ENCODE results near the gene SERPINA5. TPM values are rescaled to one million over a fixed set of nuclear protein-coding genes. Genes with fewer than 3 reads are reported as not detected.

The SERPINA5 gene
- 4.4 TPM for total RNA-seq

- peak; percentile 67 for DNase-seq (ENCODE audit: low spot score)
Observed at GRCh38 chr14:94581127-94581999, at the start of gene SERPINA5. SERPINA5 (plus strand) TSS chr14:94581426; CDS start chr14:94587363, 5,937 bp downstream.

GRCh38 chr14:94532447-94532846 is 48.8 kb upstream of the SERPINA5 start:
- DNase-seq (ENCODE audit: low spot score): no peak

GRCh38 chr14:94535506-94535905 is 45.7 kb upstream of the SERPINA5 start:
- no peak for DNase-seq (ENCODE audit: low spot score)

GRCh38 chr14:94536836-94537235 is 44.4 kb upstream of the SERPINA5 start:
- DNase-seq (ENCODE audit: low spot score): no peak

DNA sequence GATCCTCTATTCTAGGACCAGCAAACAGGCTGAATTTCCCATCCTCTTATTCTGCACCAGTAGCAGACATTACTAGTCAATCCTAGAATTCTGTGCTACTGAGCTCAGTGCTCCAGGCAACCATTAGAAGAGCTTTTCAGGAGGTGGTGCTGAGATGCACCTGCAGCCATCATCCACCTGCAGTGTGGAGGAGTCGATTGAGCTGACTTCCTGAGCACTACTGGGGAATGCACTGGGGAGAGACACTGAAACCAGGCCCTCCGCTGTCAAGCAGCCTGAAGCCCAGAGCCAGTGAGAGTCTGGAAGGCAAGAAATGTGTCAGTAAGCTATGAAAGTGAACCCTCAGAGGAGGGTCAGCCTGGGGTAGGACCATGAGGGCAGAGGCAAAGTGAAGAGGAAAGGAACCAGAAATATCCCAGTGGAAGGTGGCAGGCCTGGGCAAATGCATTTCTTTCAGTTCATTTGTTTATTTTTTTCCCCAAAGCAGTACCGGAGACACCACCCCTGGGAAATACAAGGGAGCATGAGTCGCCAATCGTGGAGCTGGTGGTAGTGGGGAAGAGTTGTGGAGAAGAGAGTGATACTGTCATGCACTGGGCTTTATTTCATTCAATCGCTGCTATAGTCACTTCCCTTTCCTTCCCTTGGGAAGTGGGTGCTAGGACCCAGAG is 43.0 kb upstream of the SERPINA5 start:
- DNase-seq (ENCODE audit: low spot score): no peak

GRCh38 chr14:94539181-94539580 is 42.0 kb upstream of the SERPINA5 start:
- DNase-seq (ENCODE audit: low spot score): no peak

DNA sequence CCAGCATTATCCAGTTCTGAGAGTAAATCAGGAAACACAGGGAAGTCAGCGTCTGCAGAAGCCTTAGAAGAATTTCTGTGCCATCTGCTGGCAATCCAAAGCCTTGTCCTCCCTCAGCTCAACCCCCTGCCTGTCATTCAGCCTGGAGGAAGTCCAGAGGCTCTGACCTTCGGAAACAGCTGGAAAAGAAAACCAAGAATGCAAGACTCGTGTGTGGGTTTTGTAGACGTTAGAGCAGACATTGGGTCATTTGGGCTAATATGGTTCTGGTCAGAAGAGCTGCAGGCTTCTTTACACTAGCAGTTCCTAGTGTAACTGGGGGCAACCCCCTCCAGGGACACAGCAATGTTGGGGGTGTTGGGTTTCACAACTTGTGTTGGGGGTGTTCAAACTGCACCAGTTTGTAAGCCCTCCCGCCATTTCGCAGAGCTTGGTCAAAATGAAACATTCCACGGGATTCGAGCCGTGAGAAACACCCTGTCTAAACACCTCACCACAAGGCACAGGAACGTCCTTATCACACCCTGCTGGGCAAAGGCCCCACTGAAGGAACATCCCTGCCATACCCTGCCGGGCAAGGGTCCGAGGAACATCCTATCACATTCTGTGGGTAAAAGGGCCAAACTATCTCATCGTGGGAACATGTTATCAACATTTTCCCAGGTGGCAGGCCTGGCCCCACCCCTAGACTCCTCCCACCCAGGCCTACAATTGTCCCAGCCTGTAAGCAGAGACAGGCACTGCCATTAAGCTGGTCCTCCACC is 41.0 kb upstream of the SERPINA5 start:
- no peak for DNase-seq (ENCODE audit: low spot score)

DNA sequence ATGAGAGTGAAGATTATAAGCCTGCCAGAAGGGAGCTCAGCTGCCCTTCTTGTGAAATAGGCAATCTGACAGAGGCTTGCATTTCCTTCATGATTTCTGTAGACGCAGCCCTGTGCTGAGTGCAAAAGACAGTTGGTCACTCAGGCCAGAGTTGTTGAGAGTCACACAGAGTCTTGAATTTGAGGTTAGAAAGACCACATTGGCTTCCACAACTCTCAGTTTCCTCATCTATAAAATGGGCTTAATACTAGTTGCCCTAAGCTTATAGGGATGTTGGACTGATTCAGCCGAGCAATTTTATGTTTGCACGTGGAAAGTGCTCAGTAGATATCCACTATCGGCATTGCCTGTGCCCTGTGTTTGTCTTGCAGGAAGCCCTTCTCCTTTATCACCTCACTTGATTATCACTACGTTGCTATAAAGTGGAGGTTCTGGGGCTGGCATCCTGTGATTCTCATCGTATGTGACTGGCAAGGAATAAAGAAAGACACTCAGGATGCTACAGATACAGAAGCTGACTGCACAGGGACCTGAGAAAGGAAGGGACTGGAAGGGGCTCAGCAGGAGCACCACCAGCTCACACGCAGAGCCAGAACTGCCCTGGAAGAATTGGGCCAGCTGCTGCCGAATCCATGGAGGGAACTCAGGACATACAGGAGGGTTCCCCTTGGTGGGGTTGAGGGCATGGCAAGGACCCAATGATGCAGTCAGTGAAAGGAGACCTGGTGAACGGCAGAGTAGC is 39.8 kb upstream of the SERPINA5 start:
- DNase-seq (ENCODE audit: low spot score): no peak

DNA sequence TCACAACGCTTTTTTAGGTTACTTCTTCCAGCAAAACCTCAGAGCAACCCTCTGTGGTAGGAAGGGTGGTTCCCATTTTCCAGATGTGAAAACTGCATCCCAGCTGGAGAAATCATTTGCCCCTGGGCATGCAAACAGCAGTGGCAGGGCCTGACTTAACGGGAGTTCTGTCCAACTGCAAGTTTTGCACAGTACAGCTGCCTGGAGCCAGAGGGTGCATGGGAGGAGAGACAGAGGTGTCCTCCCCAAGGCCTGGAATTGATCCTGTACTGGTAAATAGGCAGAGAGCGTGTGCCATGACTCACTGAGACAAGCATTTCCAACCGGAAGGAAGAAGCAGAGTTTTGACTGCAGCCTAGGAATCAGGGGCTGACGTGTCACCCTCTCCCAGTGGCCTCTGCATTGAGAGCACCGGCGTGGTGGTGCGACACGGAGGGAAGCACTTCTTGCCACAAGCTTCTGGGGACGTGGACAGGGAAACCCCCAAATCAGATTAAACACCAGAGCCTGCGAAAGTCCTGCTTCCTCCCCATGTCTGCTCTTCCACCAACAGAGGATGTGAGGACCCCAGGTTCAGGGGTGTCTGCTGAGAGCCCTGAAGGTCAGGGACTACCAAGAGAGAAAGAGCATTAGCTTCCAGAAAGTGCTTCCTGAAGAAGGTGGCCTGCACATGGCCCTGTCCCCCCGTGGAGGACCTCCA is 39.0 kb upstream of the SERPINA5 start:
- DNase-seq (ENCODE audit: low spot score): no peak

- DNase-seq (ENCODE audit: low spot score): no peak
Observed at GRCh38 chr14:94542811-94543440, 38.3 kb upstream of the SERPINA5 start.

DNA sequence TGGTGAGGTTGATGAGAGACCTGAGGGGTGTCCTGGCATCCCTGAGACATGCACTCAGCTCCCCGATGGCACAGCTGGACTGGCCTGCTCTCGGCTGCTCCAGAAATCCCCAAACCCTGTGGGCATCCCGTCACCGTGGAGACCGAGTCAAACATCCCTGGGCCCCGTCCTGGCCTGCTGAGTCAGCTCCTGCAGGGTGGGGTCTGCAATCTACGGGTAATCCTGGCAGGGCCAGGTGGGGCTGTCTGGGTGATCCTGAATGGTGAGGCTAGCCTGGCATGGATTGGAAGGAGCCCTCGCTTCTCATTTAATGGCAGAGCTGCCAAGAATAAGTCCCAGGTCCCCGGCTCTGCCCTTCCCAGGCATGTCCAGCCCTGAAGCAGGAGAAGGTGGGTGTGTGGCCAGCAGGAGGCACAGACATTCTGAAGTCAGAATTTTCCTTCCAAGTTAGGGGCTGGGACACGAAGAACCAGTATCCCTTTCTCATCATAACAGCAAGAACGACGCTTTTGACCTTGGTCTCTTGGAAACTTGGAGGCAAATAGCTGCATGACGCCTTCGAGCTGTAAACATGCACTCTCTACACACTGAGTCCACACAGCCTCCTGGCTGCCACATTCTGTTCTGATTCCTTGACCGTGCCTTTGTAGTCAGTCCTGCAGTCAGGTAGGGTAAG is 37.6 kb upstream of the SERPINA5 start:
- no peak for DNase-seq (ENCODE audit: low spot score)

DNA sequence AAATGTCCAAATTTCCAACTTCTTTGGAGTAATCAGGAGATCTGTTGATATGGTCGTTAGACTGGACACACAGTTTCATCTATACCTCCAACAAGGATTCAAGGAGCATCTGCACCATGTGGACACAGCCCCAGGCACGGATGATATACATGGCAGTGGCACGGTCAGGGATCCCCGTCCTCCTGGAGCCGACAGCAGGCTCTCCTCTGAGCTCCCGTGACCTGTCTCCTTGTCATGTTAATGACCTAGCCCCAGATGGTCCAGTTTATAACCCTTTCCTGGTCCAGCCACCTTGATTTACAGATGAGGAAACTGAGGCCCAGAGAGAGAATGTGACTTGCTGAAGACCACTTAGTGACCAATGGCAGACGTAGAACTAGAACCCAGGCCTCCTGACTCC is 36.5 kb upstream of the SERPINA5 start:
- no peak for DNase-seq (ENCODE audit: low spot score)

DNA sequence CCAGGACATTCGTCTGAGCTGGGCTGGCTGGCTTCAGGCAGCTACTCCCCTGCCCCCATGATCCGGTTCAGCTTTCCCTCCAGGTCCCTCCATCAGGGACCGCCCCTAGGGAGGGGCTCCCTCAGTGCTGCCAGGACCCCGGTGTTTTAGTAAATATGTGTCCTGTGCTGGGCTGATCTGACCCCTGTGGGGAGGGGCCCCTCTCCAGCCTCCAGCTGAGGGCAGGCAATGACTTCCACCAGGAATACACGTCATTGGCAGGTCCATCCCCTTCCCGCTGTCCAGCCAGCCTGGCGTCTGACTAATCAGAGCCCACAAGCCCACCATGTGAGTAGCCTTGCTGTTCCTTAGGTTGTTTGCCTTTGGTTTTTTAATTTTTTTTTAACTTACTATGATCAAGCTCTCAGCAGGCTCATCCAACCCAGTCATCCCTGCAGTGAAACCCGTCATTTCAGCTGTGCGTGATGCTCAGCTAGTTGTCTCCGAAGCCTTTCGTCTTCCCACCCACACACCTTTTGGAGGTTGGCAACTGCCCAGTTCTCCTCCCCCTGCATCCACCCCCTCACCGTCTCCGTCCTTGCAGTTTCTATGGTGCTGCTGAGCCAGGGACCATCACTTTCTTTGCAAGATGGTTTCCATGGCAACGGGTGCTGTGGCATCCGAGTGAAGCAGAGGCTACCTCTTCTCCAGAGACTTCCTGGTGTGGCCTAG is 35.9 kb upstream of the SERPINA5 start:
- DNase-seq (ENCODE audit: low spot score): no peak

DNA sequence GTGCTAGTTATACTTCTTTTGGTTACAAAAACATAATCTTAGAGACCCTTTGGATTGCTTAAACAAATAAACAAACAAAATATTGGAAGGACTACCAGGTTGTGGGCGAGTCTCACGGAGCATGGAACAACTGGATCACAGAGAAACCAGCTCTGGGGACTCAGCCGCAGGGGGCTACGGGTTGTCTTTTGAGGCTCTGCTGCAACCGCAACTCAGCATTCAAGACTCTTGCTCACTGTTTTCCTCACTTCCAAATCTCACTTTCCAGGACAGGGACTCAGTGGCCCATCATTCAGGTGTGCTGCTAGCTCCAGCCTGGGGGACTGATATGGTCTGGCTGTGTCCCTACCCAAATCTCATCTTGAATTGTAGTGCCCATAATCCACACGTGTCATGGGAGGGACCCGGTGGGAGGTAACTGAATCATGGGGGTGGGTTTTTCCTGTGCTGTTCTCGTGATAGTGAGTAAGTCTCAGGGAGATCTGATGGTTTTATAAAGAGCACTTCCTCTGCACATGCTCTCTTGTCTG is 34.0 kb upstream of the SERPINA5 start:
- no peak for DNase-seq (ENCODE audit: low spot score)

GRCh38 chr14:94547726-94548125 is 33.5 kb upstream of the SERPINA5 start:
- no peak for DNase-seq (ENCODE audit: low spot score)

- DNase-seq (ENCODE audit: low spot score): no peak
Observed at GRCh38 chr14:94548131-94548998, 32.9 kb upstream of the SERPINA5 start.

GRCh38 chr14:94548999-94549985 is 31.9 kb upstream of the SERPINA5 start:
- peak; percentile 67 for DNase-seq (ENCODE audit: low spot score)

Data from ureter (tissue), 1 donor.